ENCODE data around the gene PDIA5. TPM values are rescaled to one million over a fixed set of nuclear protein-coding genes. Genes with fewer than 3 reads are reported as not detected.

Gene PDIA5
- polyA plus RNA-seq, 3 donors: 9.1 to 22.9 (median 11.5) TPM

DNA sequence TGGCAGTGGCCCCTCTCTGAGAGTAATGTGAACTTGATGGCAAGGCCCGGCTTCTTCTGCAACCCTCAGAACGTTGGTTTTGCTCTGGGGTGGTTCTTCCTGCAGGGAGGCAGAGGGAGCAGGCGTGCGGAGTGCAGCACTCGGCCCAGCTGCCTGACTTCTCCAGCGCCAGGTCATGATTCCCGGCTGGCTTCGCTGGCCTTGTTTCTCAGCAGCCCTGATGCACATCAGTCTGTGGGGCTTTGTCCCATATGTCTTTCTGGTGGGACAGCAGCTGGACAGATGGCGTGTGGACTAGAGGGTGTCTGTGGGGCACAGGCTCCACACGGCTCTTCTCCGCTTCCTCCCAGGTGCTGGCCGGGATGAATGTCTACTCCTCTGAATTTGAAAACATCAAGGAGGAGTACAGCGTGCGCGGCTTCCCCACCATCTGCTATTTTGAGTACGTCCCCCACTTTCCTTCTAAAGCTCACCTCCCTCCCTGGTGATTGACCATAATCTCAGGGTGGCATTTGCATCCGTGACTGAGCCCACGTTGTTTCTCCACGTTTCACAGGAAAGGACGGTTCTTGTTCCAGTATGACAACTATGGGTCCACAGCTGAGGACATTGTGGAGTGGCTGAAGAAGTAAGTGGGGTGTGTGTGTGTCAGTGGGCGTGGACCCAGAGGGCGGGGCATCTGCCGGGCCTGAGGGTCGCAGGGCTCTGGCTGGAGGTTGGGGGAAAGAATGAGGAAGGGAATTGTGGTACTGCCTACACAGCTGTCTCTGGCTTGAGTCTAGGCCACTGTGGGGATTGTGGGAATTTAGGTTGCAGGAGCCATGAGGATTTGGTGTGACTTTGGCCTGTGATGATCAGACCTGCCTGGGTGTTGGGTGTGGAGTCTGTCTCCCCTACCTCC lies 57.1 kb downstream of the PDIA5 start:
- no peak overlapping the region for H3K27ac ChIP-seq (ENCODE audit: low read depth, low read length)
- 86 to 90% (median 87%) methylated on average over 24 of the region's 24 CpGs for WGBS, 3 donors

DNA sequence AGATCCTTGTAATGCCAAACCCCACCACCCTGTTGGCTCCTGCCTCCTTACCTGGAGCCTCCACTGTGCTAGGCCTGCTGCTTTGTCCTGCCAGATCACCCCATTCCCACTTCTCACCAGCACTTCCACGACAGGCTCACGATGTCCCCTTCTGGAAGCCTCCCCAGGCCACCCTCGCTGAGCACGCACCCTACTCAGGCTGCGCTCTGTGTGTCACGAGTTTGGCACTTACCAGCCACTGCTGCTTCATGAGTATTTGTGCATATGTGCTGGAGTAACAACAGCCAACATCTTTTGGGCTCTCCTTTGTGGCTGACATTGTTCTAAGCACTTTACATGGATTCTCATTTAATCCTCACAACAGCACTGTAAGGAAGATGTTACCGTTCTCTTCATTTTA lies 58.1 kb downstream of the PDIA5 start:
- WGBS, 3 donors: 96 to 98% (median 96%) methylated on average over 7 of the region's 7 CpGs
- no peak overlapping the region for H3K27ac ChIP-seq (ENCODE audit: low read depth, low read length)

DNA sequence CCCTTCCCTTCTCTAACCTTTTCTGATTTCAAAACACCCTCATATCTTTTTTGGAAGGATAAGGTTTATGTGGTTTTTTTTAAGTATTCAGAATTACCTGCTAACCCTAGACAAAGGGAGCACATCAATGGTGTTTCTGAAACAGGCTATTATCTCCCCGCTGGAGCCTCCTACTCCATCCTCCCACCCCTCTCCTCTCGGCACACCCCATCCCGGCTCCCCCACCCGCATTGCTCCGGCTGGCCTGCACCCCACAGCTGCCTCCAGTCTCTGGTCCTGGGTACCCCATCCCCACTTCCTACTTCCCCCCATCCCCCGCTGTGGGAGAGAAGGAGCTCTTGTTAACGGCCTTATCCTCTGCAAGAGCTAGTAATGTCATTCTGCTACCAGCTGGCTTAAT lies 59.2 kb downstream of the PDIA5 start:
- WGBS, 3 donors: 70 to 87% (median 79%) methylated on average over 7 of the region's 7 CpGs
- no peak overlapping the region for H3K27ac ChIP-seq (ENCODE audit: low read depth, low read length)

DNA sequence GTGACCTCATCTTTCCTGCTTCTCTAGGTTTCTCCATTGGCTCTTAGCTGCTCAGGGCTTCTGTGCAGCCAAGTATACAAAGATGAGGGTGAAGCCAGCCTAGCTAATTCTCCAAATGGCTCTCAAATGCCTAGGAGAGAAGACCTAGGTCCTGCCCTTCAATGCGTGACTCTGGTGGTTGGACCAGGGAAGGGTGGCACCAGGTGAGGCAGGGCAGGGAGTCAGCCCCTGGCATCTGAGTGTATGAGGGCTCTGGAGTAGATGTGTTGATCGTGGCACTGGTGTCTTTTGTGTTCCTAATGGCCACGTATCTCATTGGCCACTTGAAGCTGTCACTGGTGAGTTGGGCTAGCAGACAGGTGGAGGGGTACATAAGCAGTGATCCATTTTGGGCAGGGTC lies 59.8 kb downstream of the PDIA5 start:
- no peak overlapping the region for H3K27ac ChIP-seq (ENCODE audit: low read depth, low read length)
- 92 to 100% (median 95%) methylated on average over 3 of the region's 3 CpGs for WGBS, 3 donors

DNA sequence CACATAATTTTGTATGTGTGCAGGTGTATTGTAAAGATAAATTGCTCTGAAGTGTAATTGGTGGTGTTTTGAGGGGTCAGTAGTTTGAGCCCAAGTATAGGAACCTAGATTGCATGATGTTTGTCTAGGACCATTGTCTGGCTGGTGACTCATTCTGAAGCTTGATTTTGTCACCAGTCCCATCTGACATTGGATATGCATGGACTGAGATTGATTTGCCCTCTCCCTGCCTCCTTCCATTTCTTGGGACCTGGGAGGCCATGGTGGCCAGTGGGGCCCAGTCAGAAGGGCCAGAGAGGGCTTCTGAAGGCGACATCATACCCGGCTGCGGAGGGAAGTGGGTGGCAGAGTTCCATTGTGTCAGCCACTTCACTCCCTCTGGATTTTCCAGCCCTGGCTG lies 62.3 kb downstream of the PDIA5 start:
- no peak overlapping the region for H3K27ac ChIP-seq (ENCODE audit: low read depth, low read length)
- WGBS, 3 donors: 91 to 96% (median 95%) methylated on average over 3 of the region's 3 CpGs

DNA sequence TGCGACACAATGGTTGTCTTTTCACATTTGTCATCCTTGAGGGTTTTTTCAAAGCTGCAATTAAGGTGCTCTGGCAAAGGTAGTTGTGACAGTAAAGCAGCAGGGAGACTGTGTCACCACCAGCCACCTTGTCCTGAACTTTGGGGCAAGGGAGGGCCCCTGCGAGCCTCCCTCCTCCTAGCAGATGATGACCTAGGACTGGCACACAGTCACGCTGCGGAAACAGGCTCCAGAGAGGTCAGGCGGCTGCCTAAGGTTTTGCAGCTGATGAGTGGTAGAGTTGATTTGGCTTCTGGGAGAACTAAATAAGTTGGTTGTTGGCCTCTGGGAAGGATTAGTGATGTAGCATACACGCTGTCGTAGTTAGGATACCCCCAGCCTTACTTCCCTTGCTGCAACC lies 62.7 kb downstream of the PDIA5 start:
- H3K27ac ChIP-seq (ENCODE audit: low read depth, low read length): no peak overlapping the region
- 89 to 96% (median 91%) methylated on average over 7 of the region's 7 CpGs for WGBS, 3 donors

DNA sequence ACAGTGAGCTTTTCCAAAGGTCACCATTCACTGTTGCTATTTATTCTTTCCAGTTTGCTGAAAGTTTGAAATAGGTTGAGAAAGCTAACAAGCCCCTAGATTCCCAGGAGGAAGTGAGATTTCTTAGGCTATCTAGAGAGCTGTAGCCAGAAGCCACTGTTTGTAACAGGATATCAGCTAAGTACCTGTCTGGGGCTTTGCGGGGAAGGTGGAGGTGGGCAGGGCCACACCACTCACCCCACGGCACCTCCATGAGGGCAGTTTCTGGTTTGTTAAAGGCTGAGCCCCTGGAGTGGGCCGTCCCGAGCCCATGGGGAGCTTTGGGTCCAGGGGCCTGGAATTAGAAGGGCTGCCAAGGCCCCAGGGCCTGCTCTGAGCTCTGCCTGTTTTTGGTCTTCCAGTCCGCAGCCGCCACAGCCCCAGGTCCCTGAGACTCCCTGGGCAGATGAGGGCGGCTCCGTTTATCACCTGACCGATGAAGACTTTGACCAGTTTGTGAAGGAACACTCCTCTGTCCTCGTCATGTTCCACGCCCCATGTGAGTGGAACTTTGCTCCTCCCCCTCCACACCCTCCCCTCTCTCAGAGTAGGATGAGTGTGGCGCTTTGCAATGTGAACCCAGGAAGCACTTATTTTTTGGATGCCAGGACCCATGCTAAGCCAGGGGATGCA lies 63.4 kb downstream of the PDIA5 start:
- H3K27ac ChIP-seq (ENCODE audit: low read depth, low read length): no peak overlapping the region
- 93 to 97% (median 97%) methylated on average over 12 of the region's 12 CpGs for WGBS, 3 donors

DNA sequence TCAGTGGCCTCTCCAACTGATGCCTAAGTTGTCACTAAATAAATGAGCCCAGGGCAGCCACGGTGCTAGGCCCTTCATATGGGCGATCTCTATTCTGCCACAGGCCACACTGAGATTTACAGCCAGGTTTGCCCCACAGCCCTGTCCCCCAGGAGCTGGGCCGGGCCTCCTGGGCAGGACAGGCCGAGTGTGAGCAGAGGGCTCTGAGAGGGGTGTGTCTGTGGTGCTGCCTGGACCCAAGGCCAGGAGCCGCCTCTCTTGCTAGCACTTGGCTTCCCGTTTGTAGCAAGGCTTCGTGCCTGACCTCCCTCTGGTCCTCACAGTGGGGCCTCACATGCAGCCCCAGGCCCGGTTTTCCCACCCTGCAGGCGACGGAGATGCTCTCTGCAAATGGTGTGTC lies 67.8 kb downstream of the PDIA5 start:
- no peak overlapping the region for H3K27ac ChIP-seq (ENCODE audit: low read depth, low read length)
- 86 to 88% (median 87%) methylated on average over 10 of the region's 10 CpGs for WGBS, 3 donors

DNA sequence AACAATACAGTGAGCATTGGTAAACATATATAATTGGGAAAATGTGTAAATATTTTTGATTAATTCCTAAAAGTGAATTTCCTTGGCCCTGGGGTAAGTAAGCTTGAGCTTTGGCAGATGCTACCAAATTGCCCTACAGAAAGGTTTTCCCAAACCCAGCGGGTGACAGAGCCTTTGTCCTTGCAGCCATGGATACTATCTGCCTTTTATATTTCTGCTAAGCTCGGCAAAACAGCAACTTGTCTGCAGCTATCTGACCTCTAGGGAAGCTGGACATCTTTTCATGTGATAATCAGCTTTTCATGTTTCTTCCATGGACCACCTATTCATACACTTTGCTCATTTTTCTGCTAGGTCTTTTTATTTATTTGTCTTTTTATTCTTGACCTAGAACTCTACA lies 70.2 kb downstream of the PDIA5 start:
- WGBS, 3 donors: 94 to 97% (median 96%) methylated on average over 2 of the region's 2 CpGs
- H3K27ac ChIP-seq (ENCODE audit: low read depth, low read length): no peak overlapping the region

DNA sequence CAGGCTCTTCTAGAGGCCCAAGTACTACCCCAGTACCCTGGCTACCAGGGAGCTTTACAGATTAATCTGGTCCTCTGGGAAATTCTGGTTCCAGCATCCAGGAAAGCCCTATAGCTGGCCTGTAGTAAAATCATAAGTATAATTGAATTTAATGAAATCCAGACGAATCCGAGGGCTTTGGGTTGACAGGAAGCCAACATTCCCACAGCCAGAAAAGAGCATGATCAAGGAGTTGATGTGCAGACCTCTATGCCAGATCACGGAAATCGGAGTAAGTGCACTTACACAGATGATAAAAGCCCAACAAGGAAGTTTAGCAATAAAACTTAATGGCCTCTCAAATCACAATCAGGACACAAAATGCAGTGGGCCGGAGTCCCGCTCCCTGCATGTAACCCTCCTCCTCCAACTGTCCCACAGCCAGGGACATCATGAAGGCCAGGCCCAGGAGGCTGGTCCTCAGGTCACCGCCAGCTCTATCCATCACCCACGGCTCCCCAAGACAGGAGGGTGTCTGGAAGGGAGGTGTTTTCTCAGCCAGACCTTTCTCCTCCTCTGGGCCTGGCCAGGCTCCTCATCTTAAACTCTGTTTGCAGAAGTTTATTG lies 72.1 kb downstream of the PDIA5 start:
- WGBS, 3 donors: 67 to 81% (median 70%) methylated on average over 8 of the region's 8 CpGs

DNA sequence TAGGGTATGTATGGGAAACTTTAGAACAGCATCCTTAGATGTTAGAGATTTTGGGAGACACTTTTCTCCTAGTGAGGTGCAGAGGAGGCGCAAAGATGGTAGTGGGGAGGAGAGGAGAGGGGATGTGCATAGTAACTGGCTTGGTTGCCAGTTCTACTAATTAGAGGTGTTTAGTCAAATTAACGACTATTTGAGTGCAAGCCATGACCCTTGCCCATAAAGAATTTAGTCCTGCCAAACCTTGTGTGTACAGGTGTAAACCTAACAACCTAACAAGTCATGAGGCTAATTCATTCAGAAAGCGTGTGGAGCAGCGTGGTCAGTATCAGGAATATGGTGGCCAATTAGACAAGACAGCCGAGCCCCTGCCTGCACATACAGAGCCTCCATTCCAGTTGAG lies 72.7 kb downstream of the PDIA5 start:
- WGBS, 3 donors: 74 to 78% (median 75%) methylated on average over 5 of the region's 5 CpGs
- no peak overlapping the region for H3K27ac ChIP-seq (ENCODE audit: low read depth, low read length)

More for the DNA sequence above, 72.1 kb downstream of the PDIA5 start:
- H3K27ac ChIP-seq (ENCODE audit: low read depth, low read length): no peak overlapping the region

DNA sequence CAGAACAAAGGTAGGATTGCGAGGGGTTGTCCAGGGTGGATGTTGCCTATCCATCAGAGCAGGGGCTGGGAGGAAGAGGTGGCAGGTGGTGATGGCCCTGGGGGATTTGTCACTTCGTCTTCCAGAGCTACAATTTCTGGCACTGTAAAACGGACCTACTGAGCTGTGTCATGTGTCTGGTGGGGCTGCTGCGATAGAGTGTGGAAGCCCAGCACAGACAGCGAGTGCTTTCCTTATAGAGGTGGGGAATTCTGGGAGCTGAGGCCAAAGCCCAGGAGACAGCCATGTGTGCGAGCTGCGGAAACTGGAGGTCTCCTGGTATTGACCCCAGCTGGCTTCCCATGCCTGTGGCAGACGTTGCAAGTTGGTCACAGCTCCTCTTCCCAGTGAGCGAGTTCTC lies 73.7 kb downstream of the PDIA5 start:
- no peak overlapping the region for H3K27ac ChIP-seq (ENCODE audit: low read depth, low read length)
- WGBS, 3 donors: 85 to 97% (median 88%) methylated on average over 9 of the region's 9 CpGs

DNA sequence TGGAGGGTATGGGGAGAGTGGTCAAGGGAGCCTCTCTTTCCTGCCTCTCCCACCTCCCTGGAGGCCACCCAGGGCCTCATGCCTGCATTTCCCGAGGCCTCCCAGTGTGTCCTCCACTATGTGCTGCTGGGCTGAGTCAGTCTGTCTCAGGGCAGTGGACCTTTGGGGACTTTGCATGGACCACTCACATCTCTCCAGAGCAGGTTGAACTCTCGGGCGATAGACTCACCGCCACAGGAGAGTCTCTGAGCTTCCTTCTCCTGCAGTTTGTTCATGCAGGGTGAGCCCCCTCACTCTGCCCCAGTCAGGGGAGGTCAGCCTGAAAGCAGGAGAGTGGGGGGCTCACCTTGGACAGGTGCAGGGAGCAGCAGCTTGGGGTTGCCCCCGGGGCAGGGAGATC lies 74.5 kb downstream of the PDIA5 start:
- H3K27ac ChIP-seq (ENCODE audit: low read depth, low read length): no peak overlapping the region
- WGBS, 3 donors: 93 to 95% (median 95%) methylated on average over 5 of the region's 5 CpGs

DNA sequence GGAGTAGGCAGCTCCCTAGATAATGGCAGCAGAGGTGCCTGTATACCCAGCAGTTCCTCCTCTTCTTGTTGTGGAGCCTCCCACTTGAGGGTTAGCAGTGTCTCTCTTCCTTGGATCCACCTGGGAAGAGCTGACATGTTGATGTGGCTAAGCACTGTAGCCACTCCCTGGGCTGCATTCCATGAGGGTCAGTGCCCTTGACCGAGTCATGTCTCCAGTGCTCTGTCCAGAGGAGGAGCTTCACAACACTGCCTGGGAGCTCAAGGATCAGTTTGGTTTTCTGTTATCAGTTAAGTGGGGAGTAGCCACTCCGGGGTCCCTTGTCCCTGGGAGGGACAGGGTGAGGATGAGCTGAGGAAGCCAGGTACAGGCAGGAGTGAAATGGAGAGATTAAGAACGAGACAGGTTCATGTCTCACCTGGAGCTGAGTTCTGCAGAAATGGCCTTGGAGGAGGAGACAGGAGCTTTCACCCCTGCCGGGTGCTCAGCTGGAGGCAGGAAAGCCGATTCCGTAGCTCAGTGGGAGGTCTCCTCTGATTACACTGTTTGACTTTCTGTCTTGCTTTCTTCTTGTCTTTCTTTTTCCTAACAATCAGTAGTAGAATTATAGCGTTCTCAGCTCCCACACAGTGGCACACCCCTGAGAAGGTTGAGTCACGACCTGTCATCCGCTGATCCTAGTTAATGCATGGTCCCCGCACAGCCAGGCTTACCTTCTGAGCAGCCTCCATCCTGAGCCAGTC lies 77.0 kb downstream of the PDIA5 start:
- no peak overlapping the region for H3K27ac ChIP-seq (ENCODE audit: low read depth, low read length)
- WGBS, 3 donors: 66 to 90% (median 78%) methylated on average over 10 of the region's 10 CpGs

DNA sequence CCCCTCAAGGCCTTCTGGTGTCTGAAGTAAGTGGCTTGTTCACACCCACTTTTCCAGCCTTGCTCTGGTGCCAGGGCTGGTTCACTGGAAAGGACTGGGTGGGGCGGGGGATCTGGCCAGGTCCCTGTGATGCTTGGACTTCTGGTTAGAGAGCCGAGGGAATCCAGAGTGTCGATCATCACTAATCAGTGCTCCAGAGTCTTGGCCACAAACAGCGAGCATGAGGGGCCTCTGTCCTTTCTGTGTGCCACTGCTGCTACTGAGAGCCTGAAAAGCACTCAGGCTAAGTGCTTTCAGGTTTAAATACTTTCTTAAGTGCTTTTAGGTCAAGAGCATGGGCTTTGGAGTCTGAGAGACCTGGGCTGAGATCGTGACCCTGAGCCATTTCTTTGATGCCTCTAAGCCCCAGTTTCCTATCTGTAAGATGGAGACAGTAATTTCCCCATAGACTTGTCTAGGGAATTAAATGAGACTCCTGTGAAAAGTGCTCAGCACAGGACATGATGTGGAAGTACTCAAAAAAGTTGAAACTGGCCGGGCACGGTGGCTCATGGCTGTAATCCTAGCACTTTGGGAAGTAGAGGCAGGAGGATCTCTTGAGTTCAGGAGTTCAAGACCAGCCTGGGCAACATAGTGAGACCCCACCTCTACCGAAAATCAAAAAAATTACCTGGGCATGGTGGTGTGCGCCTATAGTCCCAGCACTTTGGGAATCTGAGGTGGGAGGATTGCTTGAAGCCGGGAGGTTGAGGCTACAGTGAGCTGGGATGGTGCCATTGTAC lies 81.1 kb downstream of the PDIA5 start:
- no peak overlapping the region for H3K27ac ChIP-seq (ENCODE audit: low read depth, low read length)
- WGBS, 3 donors: 92 to 95% (median 95%) methylated on average over 10 of the region's 10 CpGs

DNA sequence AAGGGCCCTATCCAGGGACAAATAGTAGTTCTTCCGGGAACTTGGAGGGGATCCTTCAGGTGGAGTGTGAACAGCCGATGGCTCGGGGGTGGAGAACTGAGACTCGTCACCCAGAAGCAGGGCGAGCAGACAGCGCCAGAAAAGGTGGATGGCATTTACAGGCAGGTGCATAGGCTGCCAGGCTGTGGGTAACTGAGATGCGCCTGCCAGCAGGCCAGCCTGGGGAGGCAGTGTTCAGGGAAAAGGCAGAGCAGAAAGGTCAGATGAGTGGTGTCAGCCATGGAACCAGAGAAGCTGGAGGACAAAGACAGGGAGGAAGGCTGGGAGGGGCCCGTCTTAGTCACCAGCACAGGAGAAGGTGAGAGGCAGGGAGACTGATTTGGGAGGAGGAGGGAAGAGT lies 81.9 kb downstream of the PDIA5 start:
- 93 to 98% (median 98%) methylated on average over 8 of the region's 8 CpGs for WGBS, 3 donors
- H3K27ac ChIP-seq (ENCODE audit: low read depth, low read length): no peak overlapping the region

DNA sequence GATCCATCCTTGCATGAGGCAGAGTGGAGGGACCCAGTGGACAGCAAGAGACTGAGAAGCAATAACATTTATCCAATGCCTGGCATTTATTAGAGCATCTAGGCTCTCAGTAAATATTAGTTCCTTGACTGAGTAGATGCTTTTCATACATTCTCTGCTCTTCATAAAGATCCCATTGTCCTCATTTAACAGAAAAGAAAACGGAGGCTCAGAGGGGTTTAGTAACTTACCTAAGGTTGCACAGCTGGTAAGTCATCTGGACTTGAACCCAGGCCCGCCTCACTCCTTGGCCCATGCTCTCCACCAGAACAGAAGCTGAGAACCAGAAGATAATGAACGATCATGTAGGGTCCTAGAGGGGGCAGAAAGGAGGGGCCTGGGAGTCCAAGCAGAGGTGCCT lies 82.7 kb downstream of the PDIA5 start:
- WGBS, 3 donors: 96 to 97% (median 96%) methylated on average over 3 of the region's 3 CpGs
- H3K27ac ChIP-seq (ENCODE audit: low read depth, low read length): no peak overlapping the region
